Thyroid gland (tissue), 4 donors: ENCODE data around the gene WDR83.

Experiments
- CTCF ChIP-seq, 6 experiments: fragments of 200-600 bp in 3 of 6; fragments of 450-650 bp in 3 of 6; sonication (generic) in 3 of 6; IDR thresholded peaks; one replicate each; pipeline ENCODE4 v1.5.1; 2016 to 2019; ENCODE audit warnings: antibody characterized with exemption in 6 of 6, mild to moderate bottlenecking in 2 of 6, inconsistent platforms in 1 of 6, moderate library complexity in 1 of 6
- POLR2A ChIP-seq, 2 donors: fragments of 450-650 bp; IDR thresholded peaks; one replicate each; pipeline ENCODE4 v1.6.1; 2017; ENCODE audit warnings: antibody characterized with exemption in 2 of 2, mild to moderate bottlenecking in 2 of 2, moderate library complexity in 1 of 2

GRCh38 chr19:12692960-12693359 lies 26.4 kb downstream of the WDR83 start:
- TF ChIP-seq POLR2A (IDR thresholded peaks at IDR 0.05) (no peak), CTCF (IDR thresholded peaks at IDR 0.05) (no peak)
